Measurements from ENCODE around the gene ZNF691.

DNA sequence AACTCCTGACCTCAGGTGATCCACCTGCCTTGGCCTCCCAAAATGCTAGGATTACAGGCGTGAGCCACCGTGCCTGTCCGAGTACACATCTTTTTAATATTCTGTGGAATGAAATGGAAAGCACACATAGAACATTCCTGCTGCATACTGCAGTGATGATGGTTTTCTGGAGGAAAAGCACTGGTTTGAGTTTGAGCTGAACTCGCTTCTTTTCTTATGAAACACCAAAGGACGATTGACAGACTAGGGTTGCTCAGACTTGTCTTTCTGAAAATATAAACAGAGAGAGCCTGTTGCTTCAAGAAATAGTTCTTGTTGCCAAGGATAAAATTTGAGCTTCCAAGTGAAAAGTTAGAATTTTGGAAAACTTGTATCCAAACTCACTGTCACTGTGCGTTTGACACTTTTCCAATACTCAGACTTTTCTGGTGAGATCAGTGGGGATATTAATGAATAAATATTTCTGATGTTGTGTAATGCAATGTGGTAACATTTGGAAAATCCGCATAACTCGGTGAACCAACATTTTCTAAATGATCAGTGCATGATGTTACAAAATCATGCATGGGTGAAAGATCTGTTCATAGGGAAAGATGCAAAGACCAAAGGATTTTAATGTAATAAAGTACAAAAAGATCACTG is 44.5 kb upstream of the ZNF691 start:
- TF ChIP-seq, protein P1, sequence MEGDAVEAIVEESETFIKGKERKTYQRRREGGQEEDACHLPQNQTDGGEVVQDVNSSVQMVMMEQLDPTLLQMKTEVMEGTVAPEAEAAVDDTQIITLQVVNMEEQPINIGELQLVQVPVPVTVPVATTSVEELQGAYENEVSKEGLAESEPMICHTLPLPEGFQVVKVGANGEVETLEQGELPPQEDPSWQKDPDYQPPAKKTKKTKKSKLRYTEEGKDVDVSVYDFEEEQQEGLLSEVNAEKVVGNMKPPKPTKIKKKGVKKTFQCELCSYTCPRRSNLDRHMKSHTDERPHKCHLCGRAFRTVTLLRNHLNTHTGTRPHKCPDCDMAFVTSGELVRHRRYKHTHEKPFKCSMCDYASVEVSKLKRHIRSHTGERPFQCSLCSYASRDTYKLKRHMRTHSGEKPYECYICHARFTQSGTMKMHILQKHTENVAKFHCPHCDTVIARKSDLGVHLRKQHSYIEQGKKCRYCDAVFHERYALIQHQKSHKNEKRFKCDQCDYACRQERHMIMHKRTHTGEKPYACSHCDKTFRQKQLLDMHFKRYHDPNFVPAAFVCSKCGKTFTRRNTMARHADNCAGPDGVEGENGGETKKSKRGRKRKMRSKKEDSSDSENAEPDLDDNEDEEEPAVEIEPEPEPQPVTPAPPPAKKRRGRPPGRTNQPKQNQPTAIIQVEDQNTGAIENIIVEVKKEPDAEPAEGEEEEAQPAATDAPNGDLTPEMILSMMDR (IDR thresholded peaks at IDR 0.05; ENCODE audit: poor library complexity): no peak
- TF ChIP-seq EZH2phosphoT487 (IDR thresholded peaks at IDR 0.05; ENCODE audit: low read depth, severe bottlenecking, unreplicated experiment): no peak
- no peak for TF ChIP-seq EZH2 (IDR thresholded peaks at IDR 0.05; ENCODE audit: borderline replicate concordance)
